ENCODE measurements around the gene SMIM23. TPM values are rescaled to one million over a fixed set of nuclear protein-coding genes. Genes with fewer than 3 reads are reported as not detected.
"Not testable (repeated sequence)": the region's sequence is repeated elsewhere in the genome, so short reads cannot be mapped to it uniquely, and the experiment has no call there.

The SMIM23 gene
- total RNA-seq, 2 donors from 2014 or later, result not detected

- H3K4me1 Mint-ChIP-seq, result no peaks in the 10 kb centered on the region
- no peaks in the 10 kb centered on the region for H3K27me3 Mint-ChIP-seq
- H3K9me3 ChIP-seq (ENCODE audit: control insufficient read depth, low read length, poor library complexity, severe bottlenecking), result no peaks in the 10 kb centered on the region
- ATAC-seq (no peak), DNase-seq (no peak)
- H3K36me3 Mint-ChIP-seq (ENCODE audit: low read depth), result no peaks in the 10 kb centered on the region
- no peak overlapping the region for H3K4me3 Mint-ChIP-seq
- H3K27ac Mint-ChIP-seq, result no peak overlapping the region
These were observed 27.6 kb upstream of the SMIM23 start for GRCh38 chr5:171757853-171758535.

GRCh38 chr5:171759777-171760176 lies 25.8 kb upstream of the SMIM23 start:
- no peak for DNase-seq
- ATAC-seq, result no peak

GRCh38 chr5:171762021-171762608 lies 23.5 kb upstream of the SMIM23 start:
- peaks cover 15% of the 10 kb centered on the region for H3K27me3 Mint-ChIP-seq
- no peak overlapping the region for H3K27ac Mint-ChIP-seq
- DNase-seq (no peak), ATAC-seq (no peak)
- H3K4me3 Mint-ChIP-seq, result no peak overlapping the region
- H3K36me3 Mint-ChIP-seq (ENCODE audit: low read depth), result no peaks in the 10 kb centered on the region
- no peaks in the 10 kb centered on the region for H3K9me3 ChIP-seq (ENCODE audit: control insufficient read depth, low read length, poor library complexity, severe bottlenecking)
- no peaks in the 10 kb centered on the region for H3K4me1 Mint-ChIP-seq

More at GRCh38 chr5:171759777-171760176, 25.8 kb upstream of the SMIM23 start:
- no peaks in the 10 kb centered on the region for H3K9me3 ChIP-seq (ENCODE audit: control insufficient read depth, low read length, poor library complexity, severe bottlenecking)
- no peaks in the 10 kb centered on the region for H3K36me3 Mint-ChIP-seq (ENCODE audit: low read depth)
- H3K4me3 Mint-ChIP-seq, result no peak overlapping the region
- H3K27me3 Mint-ChIP-seq, result peaks cover 10% of the 10 kb centered on the region
- H3K4me1 Mint-ChIP-seq, result no peaks in the 10 kb centered on the region
- no peak overlapping the region for H3K27ac Mint-ChIP-seq

- Mint-ChIP-seq H3K36me3 (ENCODE audit: low read depth) (no peaks in the 10 kb centered on the region), H3K27me3 (peaks cover 15% of the 10 kb centered on the region), H3K27ac (no peak overlapping the region), H3K4me3 (no peak overlapping the region), H3K4me1 (no peaks in the 10 kb centered on the region)
- DNase-seq, result no peak
- no peaks in the 10 kb centered on the region for H3K9me3 ChIP-seq (ENCODE audit: control insufficient read depth, low read length, poor library complexity, severe bottlenecking)
- no peak for ATAC-seq
These were observed 22.7 kb upstream of the SMIM23 start for GRCh38 chr5:171762903-171763302.

GRCh38 chr5:171764265-171764664 lies 21.4 kb upstream of the SMIM23 start:
- Mint-ChIP-seq H3K27me3 (peaks cover 15% of the 10 kb centered on the region), H3K36me3 (ENCODE audit: low read depth) (no peaks in the 10 kb centered on the region), H3K27ac (no peak overlapping the region), H3K4me3 (no peak overlapping the region), H3K4me1 (no peaks in the 10 kb centered on the region)
- no peaks in the 10 kb centered on the region for H3K9me3 ChIP-seq (ENCODE audit: control insufficient read depth, low read length, poor library complexity, severe bottlenecking)
- DNase-seq, result no peak
- ATAC-seq, result no peak

- no peak overlapping the region for H3K4me3 Mint-ChIP-seq
- H3K4me1 Mint-ChIP-seq, result no peaks in the 10 kb centered on the region
- H3K27me3 Mint-ChIP-seq, result peaks cover 30% of the 10 kb centered on the region
- no peak overlapping the region for H3K27ac Mint-ChIP-seq
- peaks cover 2% of the 10 kb centered on the region for H3K36me3 Mint-ChIP-seq (ENCODE audit: low read depth)
- no peak for DNase-seq
- H3K9me3 ChIP-seq (ENCODE audit: control insufficient read depth, low read length, poor library complexity, severe bottlenecking), result no peaks in the 10 kb centered on the region
- ATAC-seq, result no peak
These were observed 18.7 kb upstream of the SMIM23 start for GRCh38 chr5:171766875-171767274.

GRCh38 chr5:171770153-171770552 lies 15.5 kb upstream of the SMIM23 start:
- H3K9me3 ChIP-seq (ENCODE audit: control insufficient read depth, low read length, poor library complexity, severe bottlenecking), result no peaks in the 10 kb centered on the region
- DNase-seq, result no peak

GRCh38 chr5:171771856-171772255 lies 13.8 kb upstream of the SMIM23 start:
- ATAC-seq, result no peak
- H3K36me3 Mint-ChIP-seq (ENCODE audit: low read depth), result peaks cover 2% of the 10 kb centered on the region
- peaks cover 19% of the 10 kb centered on the region for H3K27me3 Mint-ChIP-seq

More at GRCh38 chr5:171770153-171770552, 15.5 kb upstream of the SMIM23 start:
- no peak for ATAC-seq
- peaks cover 2% of the 10 kb centered on the region for H3K36me3 Mint-ChIP-seq (ENCODE audit: low read depth)
- no peaks in the 10 kb centered on the region for H3K4me1 Mint-ChIP-seq
- no peak overlapping the region for H3K27ac Mint-ChIP-seq
- H3K27me3 Mint-ChIP-seq, result peaks cover 17% of the 10 kb centered on the region
- H3K4me3 Mint-ChIP-seq, result no peak overlapping the region

GRCh38 chr5:171773106-171773505 lies 12.5 kb upstream of the SMIM23 start:
- Mint-ChIP-seq H3K4me1 (no peaks in the 10 kb centered on the region), H3K36me3 (ENCODE audit: low read depth) (peaks cover 2% of the 10 kb centered on the region), H3K27me3 (peaks cover 27% of the 10 kb centered on the region), H3K27ac (no peak overlapping the region), H3K4me3 (no peak overlapping the region)
- DNase-seq (no peak), ATAC-seq (no peak)
- H3K9me3 ChIP-seq (ENCODE audit: control insufficient read depth, low read length, poor library complexity, severe bottlenecking), result no peaks in the 10 kb centered on the region

More at GRCh38 chr5:171771856-171772255, 13.8 kb upstream of the SMIM23 start:
- no peak for DNase-seq
- H3K9me3 ChIP-seq (ENCODE audit: control insufficient read depth, low read length, poor library complexity, severe bottlenecking), result no peaks in the 10 kb centered on the region
- Mint-ChIP-seq H3K4me1 (no peaks in the 10 kb centered on the region), H3K4me3 (no peak overlapping the region), H3K27ac (no peak overlapping the region)

GRCh38 chr5:171774418-171774817 lies 11.2 kb upstream of the SMIM23 start:
- DNase-seq (no peak), ATAC-seq (no peak)
- no peaks in the 10 kb centered on the region for H3K4me1 Mint-ChIP-seq
- H3K4me3 Mint-ChIP-seq, result no peak overlapping the region
- peaks cover 2% of the 10 kb centered on the region for H3K36me3 Mint-ChIP-seq (ENCODE audit: low read depth)
- no peaks in the 10 kb centered on the region for H3K9me3 ChIP-seq (ENCODE audit: control insufficient read depth, low read length, poor library complexity, severe bottlenecking)
- no peak overlapping the region for H3K27ac Mint-ChIP-seq
- H3K27me3 Mint-ChIP-seq, result peaks cover 27% of the 10 kb centered on the region

- no peak for DNase-seq
- H3K27me3 Mint-ChIP-seq, result peaks cover 20% of the 10 kb centered on the region
These were observed 9.4 kb upstream of the SMIM23 start for GRCh38 chr5:171776213-171776612.

GRCh38 chr5:171776770-171777759 lies 8.6 kb upstream of the SMIM23 start:
- H3K9me3 ChIP-seq (ENCODE audit: control insufficient read depth, low read length, poor library complexity, severe bottlenecking), result no peaks in the 10 kb centered on the region
- Mint-ChIP-seq H3K27ac (no peak overlapping the region), H3K4me3 (no peak overlapping the region), H3K4me1 (no peaks in the 10 kb centered on the region), H3K27me3 (peaks cover 23% of the 10 kb centered on the region), H3K36me3 (ENCODE audit: low read depth) (no peaks in the 10 kb centered on the region)
- no peak for DNase-seq
- ATAC-seq, result no peak

More at GRCh38 chr5:171776213-171776612, 9.4 kb upstream of the SMIM23 start:
- no peaks in the 10 kb centered on the region for H3K9me3 ChIP-seq (ENCODE audit: control insufficient read depth, low read length, poor library complexity, severe bottlenecking)
- no peaks in the 10 kb centered on the region for H3K4me1 Mint-ChIP-seq
- H3K4me3 Mint-ChIP-seq, result no peak overlapping the region
- ATAC-seq, result no peak
- H3K36me3 Mint-ChIP-seq (ENCODE audit: low read depth), result no peaks in the 10 kb centered on the region
- no peak overlapping the region for H3K27ac Mint-ChIP-seq

- H3K36me3 Mint-ChIP-seq (ENCODE audit: low read depth); H3K9me3 ChIP-seq (ENCODE audit: control insufficient read depth, low read length, poor library complexity, severe bottlenecking); H3K4me1 Mint-ChIP-seq; ATAC-seq; H3K27ac Mint-ChIP-seq; H3K4me3 Mint-ChIP-seq; DNase-seq: not testable (repeated sequence)
- peaks cover 38% of the 10 kb centered on the region for H3K27me3 Mint-ChIP-seq
These were observed 3.9 kb upstream of the SMIM23 start for GRCh38 chr5:171781744-171782143.
